HL-60 (cell line): ENCODE measurements around the gene PLEKHG4B.

ENCODE experiments used
- GABPA ChIP-seq: IDR thresholded peaks from 2 replicates; pipeline ENCODE4 v1.6.1; 2012; ENCODE audit warnings: low read depth
- POLR2AphosphoS5 ChIP-seq: IDR thresholded peaks from 2 replicates; pipeline ENCODE4 v1.6.1; 2012; ENCODE audit warnings: low read depth
- SPI1 ChIP-seq: IDR thresholded peaks from 2 replicates; pipeline ENCODE4 v1.6.1; 2012; ENCODE audit warnings: low read depth, mild to moderate bottlenecking, borderline replicate concordance
- TF ChIP-seq, protein P1 (sequence below): IDR thresholded peaks from one replicate; pipeline ENCODE4 v1.5.1; 2011; ENCODE audit warnings: low read length, control low read depth, inconsistent platforms; ENCODE audit not compliant: insufficient read depth

DNA sequence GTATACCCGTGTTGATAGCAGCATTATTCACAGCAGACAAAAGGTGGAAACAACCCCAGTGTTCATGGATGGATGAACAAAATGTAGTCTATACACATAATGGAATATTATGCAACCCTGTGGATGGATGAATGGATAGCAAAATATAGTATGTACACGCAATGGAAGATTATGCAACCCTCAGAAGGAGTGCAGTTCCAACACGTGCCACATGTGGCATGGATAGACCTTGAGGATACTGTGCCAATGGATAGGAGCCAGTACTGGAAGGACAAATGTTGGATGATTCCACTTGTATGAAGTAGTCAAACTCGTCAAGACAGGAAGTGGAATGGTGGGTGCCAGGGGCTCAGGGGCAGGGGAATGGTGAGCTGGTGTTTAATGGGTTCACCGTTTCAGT is 44.9 kb downstream of the PLEKHG4B start:
- TF ChIP-seq, protein P1, sequence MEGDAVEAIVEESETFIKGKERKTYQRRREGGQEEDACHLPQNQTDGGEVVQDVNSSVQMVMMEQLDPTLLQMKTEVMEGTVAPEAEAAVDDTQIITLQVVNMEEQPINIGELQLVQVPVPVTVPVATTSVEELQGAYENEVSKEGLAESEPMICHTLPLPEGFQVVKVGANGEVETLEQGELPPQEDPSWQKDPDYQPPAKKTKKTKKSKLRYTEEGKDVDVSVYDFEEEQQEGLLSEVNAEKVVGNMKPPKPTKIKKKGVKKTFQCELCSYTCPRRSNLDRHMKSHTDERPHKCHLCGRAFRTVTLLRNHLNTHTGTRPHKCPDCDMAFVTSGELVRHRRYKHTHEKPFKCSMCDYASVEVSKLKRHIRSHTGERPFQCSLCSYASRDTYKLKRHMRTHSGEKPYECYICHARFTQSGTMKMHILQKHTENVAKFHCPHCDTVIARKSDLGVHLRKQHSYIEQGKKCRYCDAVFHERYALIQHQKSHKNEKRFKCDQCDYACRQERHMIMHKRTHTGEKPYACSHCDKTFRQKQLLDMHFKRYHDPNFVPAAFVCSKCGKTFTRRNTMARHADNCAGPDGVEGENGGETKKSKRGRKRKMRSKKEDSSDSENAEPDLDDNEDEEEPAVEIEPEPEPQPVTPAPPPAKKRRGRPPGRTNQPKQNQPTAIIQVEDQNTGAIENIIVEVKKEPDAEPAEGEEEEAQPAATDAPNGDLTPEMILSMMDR: no peak
- TF ChIP-seq POLR2AphosphoS5: no peak
- TF ChIP-seq GABPA: no peak
- TF ChIP-seq SPI1: no peak
